Measurements from ENCODE around the gene PIK3R1. TPM values are rescaled to one million over a fixed set of nuclear protein-coding genes. Genes with fewer than 3 reads are reported as not detected.

Gene PIK3R1
- total RNA-seq, 1 experiment from 2014 or later = 47.8 TPM

- Histone ChIP-seq H3K4me3 (ENCODE audit: low read depth, low read length) (no peak overlapping the region), H3K27me3 (replicated peaks; ENCODE audit: control insufficient read depth, insufficient read depth, low read length) (no peaks in the 10 kb centered on the region), H3K9me3 (no peaks in the 10 kb centered on the region), H3K4me1 (0 out of 2 replicates have a peak, but pooled peaks cover 11% of the 10 kb centered on the region), H3K36me3 (ENCODE audit: control insufficient read depth, insufficient read depth, low read length) (peaks cover 8% of the 10 kb centered on the region)
- Mint-ChIP-seq H3K4me1 (ENCODE audit: low read depth, unreplicated experiment) (peaks cover 32% of the 10 kb centered on the region), H3K27ac (ENCODE audit: unreplicated experiment) (no peak overlapping the region), H3K36me3 (ENCODE audit: insufficient read depth, unreplicated experiment) (peaks cover 63% of the 10 kb centered on the region), H3K27me3 (ENCODE audit: insufficient read depth, unreplicated experiment) (no peaks in the 10 kb centered on the region), H3K4me3 (ENCODE audit: unreplicated experiment) (no peak overlapping the region), H3K9me3 (ENCODE audit: unreplicated experiment) (no peaks in the 10 kb centered on the region)
- no peak for DNase-seq
- TSS peak; percentile 2 for BruUV-seq (replicated peaks)
- POLR2A ChIA-PET = interaction anchor here (0.6 kb wide), 1 partner anchor 12 kb away, joined by 4 read pairs; no protein-coding TSS in a partner anchor
- intact Hi-C loops (cut with micrococcal nuclease; ENCODE audit: unreplicated experiment) = no loop called here
- CTCF ChIA-PET = no interaction called here
- no peak for TF ChIP-seq CTCF (IDR thresholded peaks at IDR 0.05; ENCODE audit: insufficient read depth in 1 of 2, low read depth in 1 of 2, low read length in 1 of 2, severe bottlenecking in 1 of 2, unreplicated experiment in 1 of 2)
Observed at GRCh38 chr5:68227532-68228160, 12.1 kb downstream of the PIK3R1 start.

- H3K27ac Mint-ChIP-seq (ENCODE audit: unreplicated experiment) = no peak overlapping the region
- Histone ChIP-seq H3K4me1 (0 out of 2 replicates have a peak, but pooled peaks cover 5% of the 10 kb centered on the region), H3K9me3 (no peaks in the 10 kb centered on the region), H3K27me3 (replicated peaks; ENCODE audit: control insufficient read depth, insufficient read depth, low read length) (no peaks in the 10 kb centered on the region), H3K36me3 (ENCODE audit: control insufficient read depth, insufficient read depth, low read length) (peaks cover 8% of the 10 kb centered on the region), H3K4me3 (ENCODE audit: low read depth, low read length) (no peak overlapping the region)
- CTCF ChIA-PET = no interaction called here
- DNase-seq = no peak
- H3K36me3 Mint-ChIP-seq (ENCODE audit: insufficient read depth, unreplicated experiment) = peaks cover 55% of the 10 kb centered on the region
- intact Hi-C loops (cut with micrococcal nuclease; ENCODE audit: unreplicated experiment) = no loop called here
- no peak for TF ChIP-seq CTCF (IDR thresholded peaks at IDR 0.05; ENCODE audit: insufficient read depth in 1 of 2, low read depth in 1 of 2, low read length in 1 of 2, severe bottlenecking in 1 of 2, unreplicated experiment in 1 of 2)
- POLR2A ChIA-PET = no interaction called here
- H3K4me3 Mint-ChIP-seq (ENCODE audit: unreplicated experiment) = no peak overlapping the region
- no peaks in the 10 kb centered on the region for H3K9me3 Mint-ChIP-seq (ENCODE audit: unreplicated experiment)
- BruUV-seq (replicated peaks) = no TSS peak
- no peaks in the 10 kb centered on the region for H3K27me3 Mint-ChIP-seq (ENCODE audit: insufficient read depth, unreplicated experiment)
- H3K4me1 Mint-ChIP-seq (ENCODE audit: low read depth, unreplicated experiment) = peaks cover 24% of the 10 kb centered on the region
Observed at GRCh38 chr5:68229416-68229815, 13.9 kb downstream of the PIK3R1 start.

GRCh38 chr5:68230285-68230684, 14.7 kb downstream of the PIK3R1 start:
- Histone ChIP-seq H3K27me3 (replicated peaks; ENCODE audit: control insufficient read depth, insufficient read depth, low read length) (no peaks in the 10 kb centered on the region), H3K36me3 (ENCODE audit: control insufficient read depth, insufficient read depth, low read length) (peaks cover 8% of the 10 kb centered on the region), H3K4me3 (ENCODE audit: low read depth, low read length) (no peak overlapping the region), H3K9me3 (no peaks in the 10 kb centered on the region), H3K4me1 (0 out of 2 replicates have a peak, but pooled peaks cover 4% of the 10 kb centered on the region)
- no peak for DNase-seq
- H3K27me3 Mint-ChIP-seq (ENCODE audit: insufficient read depth, unreplicated experiment) = no peaks in the 10 kb centered on the region
- no peak for TF ChIP-seq CTCF (IDR thresholded peaks at IDR 0.05; ENCODE audit: insufficient read depth in 1 of 2, low read depth in 1 of 2, low read length in 1 of 2, severe bottlenecking in 1 of 2, unreplicated experiment in 1 of 2)
- H3K4me1 Mint-ChIP-seq (ENCODE audit: low read depth, unreplicated experiment) = peaks cover 15% of the 10 kb centered on the region
- no TSS peak for BruUV-seq (replicated peaks)
- H3K36me3 Mint-ChIP-seq (ENCODE audit: insufficient read depth, unreplicated experiment) = peaks cover 52% of the 10 kb centered on the region
- intact Hi-C loops (cut with micrococcal nuclease; ENCODE audit: unreplicated experiment) = no loop called here
- H3K4me3 Mint-ChIP-seq (ENCODE audit: unreplicated experiment) = no peak overlapping the region
- H3K27ac Mint-ChIP-seq (ENCODE audit: unreplicated experiment) = no peak overlapping the region
- ChIA-PET POLR2A (no interaction called here), CTCF (no interaction called here)
- no peaks in the 10 kb centered on the region for H3K9me3 Mint-ChIP-seq (ENCODE audit: unreplicated experiment)
